ENCODE results near the gene CDH4. TPM values are rescaled to one million over a fixed set of nuclear protein-coding genes. Genes with fewer than 3 reads are reported as not detected.

Gene CDH4
- total and polyA plus RNA-seq, 2 donors (not counting 3 experiments of a cell fraction or from before 2014, with no cell fraction given), result 0.17 to 0.51 TPM

GRCh38 chr20:61246269-61246668 is 5.8 kb upstream of the CDH4 start:
- H3K9me3 ChIP-seq (replicated peaks; ENCODE audit: control insufficient read depth, insufficient read depth, low read length), result no peaks in the 10 kb centered on the region
- BruUV-seq (replicated peaks), result no TSS peak
- H3K4me3 ChIP-seq (replicated peaks in 1 of 3; ENCODE audit: insufficient read depth in 1 of 3, low read depth in 1 of 3, low read length in 3 of 3), result no peak overlapping the region
- no peak for DNase-seq (ENCODE audit: low read depth, low spot score)
- H3K36me3 ChIP-seq (ENCODE audit: control insufficient read depth in 2 of 2, extremely low read depth in 1 of 2, insufficient read depth in 2 of 2, low read length in 2 of 2), result no peaks in the 10 kb centered on the region
- no peaks in the 10 kb centered on the region for H3K4me1 ChIP-seq (ENCODE audit: control insufficient read depth, extremely low read depth, insufficient read depth, low read length)
- no peak overlapping the region for H3K4me2 ChIP-seq (ENCODE audit: insufficient read depth, low read length)
- TF ChIP-seq MAX (IDR thresholded peaks at IDR 0.05; ENCODE audit: insufficient read depth, insufficient read length) (no peak), EZH2 (IDR thresholded peaks at IDR 0.05; ENCODE audit: borderline replicate concordance, low read depth, low read length, severe bottlenecking) (no peak), GATA2 (IDR thresholded peaks at IDR 0.05; ENCODE audit: insufficient read depth, insufficient read length, low read depth, low read length) (no peak), FOS (IDR thresholded peaks at IDR 0.05; ENCODE audit: borderline replicate concordance, insufficient read depth, low read length) (no peak)
- H3K9ac ChIP-seq (replicated peaks; ENCODE audit: extremely low read depth, insufficient read depth, low read length), result no peak overlapping the region
- H3K27ac ChIP-seq (ENCODE audit: insufficient read depth, low read depth, low read length), result no peak overlapping the region
- no peak overlapping the region for H2AFZ ChIP-seq (ENCODE audit: low read depth, low read length)
- no peaks in the 10 kb centered on the region for H4K20me1 ChIP-seq (replicated peaks; ENCODE audit: control insufficient read depth, extremely low read depth, insufficient read depth, low read length)
- peaks cover 6% of the 10 kb centered on the region in 2 experiments for H3K27me3 ChIP-seq (ENCODE audit: control insufficient read depth in 2 of 2, insufficient read depth in 2 of 2, low read length in 2 of 2)
- no peaks in the 10 kb centered on the region for H3K9me1 ChIP-seq (replicated peaks; ENCODE audit: control insufficient read depth, extremely low read depth, insufficient read depth, low read length)
- POLR2A ChIA-PET, result no interaction called here
- CTCF ChIA-PET, result no interaction called here
- H3K79me2 ChIP-seq (ENCODE audit: control insufficient read depth, insufficient read depth, low read length), result no peaks in the 10 kb centered on the region
- intact Hi-C loops (cut with micrococcal nuclease), result no loop called here
- no peak for FAIRE-seq
- dilution Hi-C loops (cut with MboI; ENCODE audit: extremely low pct_ligation_motif_present, low sequenced_read_pairs), result no loop called here

GRCh38 chr20:61249626-61250025 is 2.4 kb upstream of the CDH4 start:
- intact Hi-C loops (cut with micrococcal nuclease), result no loop called here
- Histone ChIP-seq H3K4me1 (ENCODE audit: control insufficient read depth, extremely low read depth, insufficient read depth, low read length) (no peaks in the 10 kb centered on the region), H3K27me3 (ENCODE audit: control insufficient read depth in 2 of 2, insufficient read depth in 2 of 2, low read length in 2 of 2) (peaks cover 19 to 31% of the 10 kb centered on the region in 2 experiments), H3K9me3 (replicated peaks; ENCODE audit: control insufficient read depth, insufficient read depth, low read length) (no peaks in the 10 kb centered on the region), H3K27ac (ENCODE audit: insufficient read depth, low read depth, low read length) (no peak overlapping the region), H3K4me3 (replicated peaks in 1 of 3; ENCODE audit: insufficient read depth in 1 of 3, low read depth in 1 of 3, low read length in 3 of 3) (no peak overlapping the region), H3K9me1 (replicated peaks; ENCODE audit: control insufficient read depth, extremely low read depth, insufficient read depth, low read length) (no peaks in the 10 kb centered on the region), H3K9ac (replicated peaks; ENCODE audit: extremely low read depth, insufficient read depth, low read length) (no peak overlapping the region), H3K36me3 (ENCODE audit: control insufficient read depth in 2 of 2, extremely low read depth in 1 of 2, insufficient read depth in 2 of 2, low read length in 2 of 2) (no peaks in the 10 kb centered on the region), H3K79me2 (ENCODE audit: control insufficient read depth, insufficient read depth, low read length) (no peaks in the 10 kb centered on the region), H2AFZ (ENCODE audit: low read depth, low read length) (no peak overlapping the region), H4K20me1 (replicated peaks; ENCODE audit: control insufficient read depth, extremely low read depth, insufficient read depth, low read length) (no peaks in the 10 kb centered on the region), H3K4me2 (ENCODE audit: insufficient read depth, low read length) (no peak overlapping the region)
- dilution Hi-C loops (cut with MboI; ENCODE audit: extremely low pct_ligation_motif_present, low sequenced_read_pairs), result no loop called here
- DNase-seq (ENCODE audit: low read depth, low spot score), result no peak
- CTCF ChIA-PET, result no interaction called here
- TF ChIP-seq GATA2 (IDR thresholded peaks at IDR 0.05; ENCODE audit: insufficient read depth, insufficient read length, low read depth, low read length) (no peak), MYC (IDR thresholded peaks at IDR 0.05; ENCODE audit: low read depth, low read length) (no peak), POLR2A (IDR thresholded peaks at IDR 0.05; ENCODE audit: low read depth, low read length) (no peak), MAX (IDR thresholded peaks at IDR 0.05; ENCODE audit: insufficient read depth, insufficient read length) (no peak), CTCF (IDR thresholded peaks at IDR 0.05; ENCODE audit: extremely low read depth in 1 of 2, insufficient read depth in 1 of 2, low read depth in 1 of 2, low read length in 2 of 2) (no peak), FOS (IDR thresholded peaks at IDR 0.05; ENCODE audit: borderline replicate concordance, insufficient read depth, low read length) (no peak), JUN (IDR thresholded peaks at IDR 0.05; ENCODE audit: borderline replicate concordance, insufficient read depth, insufficient read length, low read depth) (no peak), EZH2 (IDR thresholded peaks at IDR 0.05; ENCODE audit: borderline replicate concordance, low read depth, low read length, severe bottlenecking) (no peak), POLR2AphosphoS5 (IDR thresholded peaks at IDR 0.05; ENCODE audit: insufficient read depth, low read depth, low read length) (no peak)
- no TSS peak for BruUV-seq (replicated peaks)
- no peak for FAIRE-seq
- POLR2A ChIA-PET, result no interaction called here

All from endothelial cell of umbilical vein (primary cell).